Heart left ventricle (tissue), 13 donors: Measurements from ENCODE around the gene BMAL2.

ENCODE experiments used
- CTCF ChIP-seq, 12 donors: fragments of 200-600 bp; sonication (generic) in 4 of 12; IDR thresholded peaks; one replicate each; pipeline versions ENCODE4 v1.5.0 to v1.8.0; 2018 to 2022; ENCODE audit warnings: antibody characterized with exemption in 12 of 12, mild to moderate bottlenecking in 5 of 12
- POLR2A ChIP-seq, 2 donors: fragments of 450-650 bp; IDR thresholded peaks; one replicate each; pipeline ENCODE4 v1.6.1; 2017; ENCODE audit warnings: antibody characterized with exemption in 2 of 2, mild to moderate bottlenecking in 2 of 2, moderate library complexity in 2 of 2
- donor health status: ischemic (EF 13 %, LVEDD 7.1; RV severe dilation, severe dysfunction).
- donor health status: DM: no; HTN: yes; CAD: no.
- donor health status: DM: no; HTN: no; CAD: no.
- donor health status: ischemic (EF 25% LVEDD 6.9; RV normal size, moderate dysfunction).
- donor health status: ischemic (EF 25% LVEDD 5.7; RV mildly dilated, moderate dysfunction).
- donor health status: ischemic (EF 35%, LVEDD 5.7; RV mildly dilated, moderate dysfunction).
- donor health status: nonischemic (EF 11% LVEDD 7.7; RV severe dilation, severe dysfunction).
- donor health status: DM: yes; HTN: yes; CAD: no.
- donor health status: PGD.
- donor health status: ischemic (EF 29% LVEDD 5.4; RV normal size, mild dysfunction).
- donor health status: nonischemic (EF 23%, LVEDD 6.1; RV moderate dilation, normal function).

GRCh38 chr12:27334042-27334720 is 1.5 kb downstream of the BMAL2 start:
- TF ChIP-seq POLR2A (IDR thresholded peaks at IDR 0.05) (no peak), CTCF (IDR thresholded peaks at IDR 0.05) (no peak)
